TTC549 (cell line): ENCODE data around the gene MASP2.
"Not testable (repeated sequence)": the region's sequence is repeated elsewhere in the genome, so short reads cannot be mapped to it uniquely, and the experiment has no call there.

Source experiments
- FAIRE-seq: peaks from 2 replicates; lab custom pipeline; 2012; peaks lifted over from hg19 to GRCh38; lab: Jason Lieb, UNC

MASP2 gene

GRCh38 chr1:11046625-11047365, at the start of gene MASP2:
Gene MASP2, minus strand, starts transcription at chr1:11047239. Its CDS starts 32 bp downstream, at chr1:11047207.
- FAIRE-seq, result no peak

GRCh38 chr1:11083784-11084183, 36.7 kb upstream of the MASP2 start:
- not testable (repeated sequence) for FAIRE-seq

- FAIRE-seq, result no peak
These were observed 33.9 kb upstream of the MASP2 start for GRCh38 chr1:11080931-11081330.

GRCh38 chr1:11078631-11079030, 31.6 kb upstream of the MASP2 start:
- no peak for FAIRE-seq

GRCh38 chr1:11073398-11073797, 26.4 kb upstream of the MASP2 start:
- FAIRE-seq, result not testable (repeated sequence)

GRCh38 chr1:11072216-11072917, 25.3 kb upstream of the MASP2 start:
- no peak for FAIRE-seq

- FAIRE-seq, result no peak
These were observed 24.6 kb upstream of the MASP2 start for GRCh38 chr1:11071463-11072215.

- FAIRE-seq, result no peak
These were observed 23.8 kb upstream of the MASP2 start for GRCh38 chr1:11070876-11071275.

- FAIRE-seq, result no peak
These were observed 21.8 kb upstream of the MASP2 start for GRCh38 chr1:11068600-11069473.

GRCh38 chr1:11067716-11068599, 20.9 kb upstream of the MASP2 start:
- FAIRE-seq, result no peak

GRCh38 chr1:11065796-11066195, 18.8 kb upstream of the MASP2 start:
- no peak for FAIRE-seq

GRCh38 chr1:11064942-11065341, 17.9 kb upstream of the MASP2 start:
- FAIRE-seq, result no peak

GRCh38 chr1:11063937-11064537, 17.0 kb upstream of the MASP2 start:
- not testable (repeated sequence) for FAIRE-seq

- FAIRE-seq, result no peak
These were observed 15.9 kb upstream of the MASP2 start for GRCh38 chr1:11062965-11063401.

GRCh38 chr1:11061652-11062365, 14.8 kb upstream of the MASP2 start:
- FAIRE-seq, result no peak

- no peak for FAIRE-seq
These were observed 13.2 kb upstream of the MASP2 start, which contains the start of gene SRM for GRCh38 chr1:11059968-11060830. Gene SRM, minus strand, starts transcription at chr1:11060018. Its CDS starts 75 bp downstream, at chr1:11059943.

- FAIRE-seq, result no peak
These were observed 12.3 kb upstream of the MASP2 start for GRCh38 chr1:11059155-11059967.
